ENCODE data around the gene CDH4. TPM values are rescaled to one million over a fixed set of nuclear protein-coding genes. Genes with fewer than 3 reads are reported as not detected.
"Not testable (repeated sequence)": the region's sequence is repeated elsewhere in the genome, so short reads cannot be mapped to it uniquely, and the experiment has no call there.

The CDH4 gene
- total and polyA plus RNA-seq, 4 donors = 5.8 to 24.1 (median 17.1) TPM

- Histone ChIP-seq H3K4me3 (ENCODE audit: low read depth, low read length) (no peak overlapping the region), H3K36me3 (ENCODE audit: control insufficient read depth, insufficient read depth, low read length) (no peaks in the 10 kb centered on the region), H3K27ac (ENCODE audit: low read depth, low read length) (no peak overlapping the region), H3K27me3 (ENCODE audit: control insufficient read depth, insufficient read depth, low read length) (no peaks in the 10 kb centered on the region), H3K4me1 (ENCODE audit: control insufficient read depth, insufficient read depth, low read length) (peaks cover 7% of the 10 kb centered on the region), H3K9me3 (ENCODE audit: control insufficient read depth, insufficient read depth, low read length) (no peaks in the 10 kb centered on the region)
- peak in 2 of 6 donors; percentile 55 to 59 for DNase-seq (ENCODE audit: low read depth in 4 of 6, low spot score in 6 of 6)
- WGBS (ENCODE audit: insufficient coverage) = 60% methylated on average over 2 of the region's 6 CpGs
These were observed 195.9 kb downstream of the CDH4 start for GRCh38 chr20:61447952-61448351.

GRCh38 chr20:61448386-61448785 is 196.3 kb downstream of the CDH4 start:
- Histone ChIP-seq H3K27ac (ENCODE audit: low read depth, low read length) (no peak overlapping the region), H3K36me3 (ENCODE audit: control insufficient read depth, insufficient read depth, low read length) (no peaks in the 10 kb centered on the region), H3K27me3 (ENCODE audit: control insufficient read depth, insufficient read depth, low read length) (no peaks in the 10 kb centered on the region), H3K4me1 (ENCODE audit: control insufficient read depth, insufficient read depth, low read length) (peaks cover 7% of the 10 kb centered on the region), H3K9me3 (ENCODE audit: control insufficient read depth, insufficient read depth, low read length) (no peaks in the 10 kb centered on the region), H3K4me3 (ENCODE audit: low read depth, low read length) (no peak overlapping the region)
- 36% methylated on average over 2 of the region's 13 CpGs for WGBS (ENCODE audit: insufficient coverage)
- DNase-seq (ENCODE audit: low read depth in 4 of 6, low spot score in 6 of 6) = peak in 2 of 6 donors; percentile 31 to 62

GRCh38 chr20:61449057-61449609 is 197.1 kb downstream of the CDH4 start:
- WGBS (ENCODE audit: insufficient coverage) = 0% methylated on average over 2 of the region's 8 CpGs

GRCh38 chr20:61449916-61450315 is 197.9 kb downstream of the CDH4 start:
- no CpG with 5 or more reads among the region's 2 CpGs for WGBS (ENCODE audit: insufficient coverage)
- DNase-seq (ENCODE audit: low read depth in 4 of 6, low spot score in 6 of 6) = no peak
- Histone ChIP-seq H3K4me3 (ENCODE audit: low read depth, low read length) (no peak overlapping the region), H3K4me1 (ENCODE audit: control insufficient read depth, insufficient read depth, low read length) (peaks cover 7% of the 10 kb centered on the region), H3K27ac (ENCODE audit: low read depth, low read length) (no peak overlapping the region), H3K27me3 (ENCODE audit: control insufficient read depth, insufficient read depth, low read length) (no peaks in the 10 kb centered on the region), H3K9me3 (ENCODE audit: control insufficient read depth, insufficient read depth, low read length) (no peaks in the 10 kb centered on the region), H3K36me3 (ENCODE audit: control insufficient read depth, insufficient read depth, low read length) (no peaks in the 10 kb centered on the region)

More at GRCh38 chr20:61449057-61449609, 197.1 kb downstream of the CDH4 start:
- Histone ChIP-seq H3K9me3 (ENCODE audit: control insufficient read depth, insufficient read depth, low read length) (no peaks in the 10 kb centered on the region), H3K4me1 (ENCODE audit: control insufficient read depth, insufficient read depth, low read length) (peaks cover 7% of the 10 kb centered on the region), H3K36me3 (ENCODE audit: control insufficient read depth, insufficient read depth, low read length) (no peaks in the 10 kb centered on the region), H3K4me3 (ENCODE audit: low read depth, low read length) (no peak overlapping the region), H3K27ac (ENCODE audit: low read depth, low read length) (no peak overlapping the region), H3K27me3 (ENCODE audit: control insufficient read depth, insufficient read depth, low read length) (no peaks in the 10 kb centered on the region)
- DNase-seq (ENCODE audit: low read depth in 4 of 6, low spot score in 6 of 6) = peak in 1 of 6 donors; percentile 50

- DNase-seq (ENCODE audit: low read depth in 4 of 6, low spot score in 6 of 6) = no peak
- Histone ChIP-seq H3K27me3 (ENCODE audit: control insufficient read depth, insufficient read depth, low read length) (no peaks in the 10 kb centered on the region), H3K4me3 (ENCODE audit: low read depth, low read length) (no peak overlapping the region), H3K27ac (ENCODE audit: low read depth, low read length) (no peak overlapping the region), H3K36me3 (ENCODE audit: control insufficient read depth, insufficient read depth, low read length) (no peaks in the 10 kb centered on the region), H3K9me3 (ENCODE audit: control insufficient read depth, insufficient read depth, low read length) (no peaks in the 10 kb centered on the region), H3K4me1 (ENCODE audit: control insufficient read depth, insufficient read depth, low read length) (peaks cover 7% of the 10 kb centered on the region)
- WGBS (ENCODE audit: insufficient coverage) = 94% methylated on average over 3 of the region's 6 CpGs
These were observed 198.5 kb downstream of the CDH4 start for GRCh38 chr20:61450549-61450948.

GRCh38 chr20:61451009-61451408 is 198.9 kb downstream of the CDH4 start:
- no peak for DNase-seq (ENCODE audit: low read depth in 4 of 6, low spot score in 6 of 6)
- Histone ChIP-seq H3K9me3 (ENCODE audit: control insufficient read depth, insufficient read depth, low read length) (no peaks in the 10 kb centered on the region), H3K27me3 (ENCODE audit: control insufficient read depth, insufficient read depth, low read length) (no peaks in the 10 kb centered on the region), H3K36me3 (ENCODE audit: control insufficient read depth, insufficient read depth, low read length) (no peaks in the 10 kb centered on the region), H3K27ac (ENCODE audit: low read depth, low read length) (no peak overlapping the region), H3K4me1 (ENCODE audit: control insufficient read depth, insufficient read depth, low read length) (peaks cover 7% of the 10 kb centered on the region), H3K4me3 (ENCODE audit: low read depth, low read length) (no peak overlapping the region)
- 99% methylated on average over 6 of the region's 10 CpGs for WGBS (ENCODE audit: insufficient coverage)

GRCh38 chr20:61451953-61452352 is 199.9 kb downstream of the CDH4 start:
- no peaks in the 10 kb centered on the region for H3K9me3 ChIP-seq (ENCODE audit: control insufficient read depth, insufficient read depth, low read length)
- no peak overlapping the region for H3K4me3 ChIP-seq (ENCODE audit: low read depth, low read length)
- no peak for DNase-seq (ENCODE audit: low read depth in 4 of 6, low spot score in 6 of 6)
- H3K4me1 ChIP-seq (ENCODE audit: control insufficient read depth, insufficient read depth, low read length) = peaks cover 7% of the 10 kb centered on the region
- no peak overlapping the region for H3K27ac ChIP-seq (ENCODE audit: low read depth, low read length)
- no peaks in the 10 kb centered on the region for H3K27me3 ChIP-seq (ENCODE audit: control insufficient read depth, insufficient read depth, low read length)
- H3K36me3 ChIP-seq (ENCODE audit: control insufficient read depth, insufficient read depth, low read length) = no peaks in the 10 kb centered on the region
- 79% methylated on average over 7 of the region's 8 CpGs for WGBS (ENCODE audit: insufficient coverage)

GRCh38 chr20:61453219-61453618 is 201.2 kb downstream of the CDH4 start:
- Histone ChIP-seq H3K36me3 (ENCODE audit: control insufficient read depth, insufficient read depth, low read length) (no peaks in the 10 kb centered on the region), H3K27ac (ENCODE audit: low read depth, low read length) (no peak overlapping the region), H3K9me3 (ENCODE audit: control insufficient read depth, insufficient read depth, low read length) (no peaks in the 10 kb centered on the region), H3K4me3 (ENCODE audit: low read depth, low read length) (no peak overlapping the region), H3K27me3 (ENCODE audit: control insufficient read depth, insufficient read depth, low read length) (no peaks in the 10 kb centered on the region), H3K4me1 (ENCODE audit: control insufficient read depth, insufficient read depth, low read length) (peaks cover 7% of the 10 kb centered on the region)
- WGBS (ENCODE audit: insufficient coverage) = 93% methylated on average over 6 of the region's 7 CpGs
- no peak for DNase-seq (ENCODE audit: low read depth in 4 of 6, low spot score in 6 of 6)

GRCh38 chr20:61453623-61454022 is 201.6 kb downstream of the CDH4 start:
- not testable (repeated sequence) for H3K4me3 ChIP-seq (ENCODE audit: low read depth, low read length); H3K27ac ChIP-seq (ENCODE audit: low read depth, low read length); H3K36me3 ChIP-seq (ENCODE audit: control insufficient read depth, insufficient read depth, low read length); H3K27me3 ChIP-seq (ENCODE audit: control insufficient read depth, insufficient read depth, low read length); H3K4me1 ChIP-seq (ENCODE audit: control insufficient read depth, insufficient read depth, low read length); DNase-seq (ENCODE audit: low read depth in 4 of 6, low spot score in 6 of 6); H3K9me3 ChIP-seq (ENCODE audit: control insufficient read depth, insufficient read depth, low read length)
- no CpG with 5 or more reads among the region's 3 CpGs for WGBS (ENCODE audit: insufficient coverage)

GRCh38 chr20:61454053-61454452 is 202.0 kb downstream of the CDH4 start:
- H3K36me3 ChIP-seq (ENCODE audit: control insufficient read depth, insufficient read depth, low read length) = no peaks in the 10 kb centered on the region
- H3K27ac ChIP-seq (ENCODE audit: low read depth, low read length) = no peak overlapping the region
- WGBS (ENCODE audit: insufficient coverage) = 86% methylated on average over 9 of the region's 9 CpGs
- no peak for DNase-seq (ENCODE audit: low read depth in 4 of 6, low spot score in 6 of 6)
- no peaks in the 10 kb centered on the region for H3K27me3 ChIP-seq (ENCODE audit: control insufficient read depth, insufficient read depth, low read length)
- H3K4me3 ChIP-seq (ENCODE audit: low read depth, low read length) = no peak overlapping the region
- H3K4me1 ChIP-seq (ENCODE audit: control insufficient read depth, insufficient read depth, low read length) = peaks cover 3% of the 10 kb centered on the region
- H3K9me3 ChIP-seq (ENCODE audit: control insufficient read depth, insufficient read depth, low read length) = no peaks in the 10 kb centered on the region
